Mesothelial cell of epicardium (in vitro differentiated cells): ENCODE data around the gene NF2. TPM values are rescaled to one million over a fixed set of nuclear protein-coding genes. Genes with fewer than 3 reads are reported as not detected.

Source experiments
- DNase-seq, 2 experiments: peaks; one replicate each; pipeline ENCODE4 v3.0.0; 2021; ENCODE audit warnings: low spot score in 2 of 2; ENCODE audit not compliant: unreplicated experiment in 2 of 2
- H3K27ac Mint-ChIP-seq: 2 replicates; pipeline ENCODE4 v1.8.0; 2021; ENCODE audit warnings: mixed read lengths
- H3K27me3 Mint-ChIP-seq: 2 replicates; pipeline ENCODE4 v1.8.0; 2021; ENCODE audit warnings: low read depth, mixed read lengths
- H3K36me3 Mint-ChIP-seq: 2 replicates; pipeline ENCODE4 v1.8.0; 2021; ENCODE audit warnings: mixed read lengths
- H3K4me1 Mint-ChIP-seq: 2 replicates; pipeline ENCODE4 v1.8.0; 2021; ENCODE audit warnings: mixed read lengths
- H3K4me3 Mint-ChIP-seq: 2 replicates; pipeline ENCODE4 v1.8.0; 2021; ENCODE audit warnings: mild to moderate bottlenecking, moderate library complexity, mixed read lengths
- H3K9me3 Mint-ChIP-seq: 2 replicates; pipeline ENCODE4 v1.8.0; 2021; ENCODE audit warnings: mixed read lengths
- total RNA-seq: library from RNA; stranded (reverse); gene quantifications from 3 replicates; pipeline ENCODE4 v1.2.1, GENCODE V29; 2021
- TF ChIP-seq, protein P1 (sequence below): fragments of 200-600 bp; sonication (generic); IDR thresholded peaks from one replicate; pipeline ENCODE4 v1.5.0; 2021; ENCODE audit warnings: antibody characterized with exemption; ENCODE audit not compliant: unreplicated experiment

The NF2 gene
- total RNA-seq, 1 donor from 2014 or later: 42.1 TPM

DNA sequence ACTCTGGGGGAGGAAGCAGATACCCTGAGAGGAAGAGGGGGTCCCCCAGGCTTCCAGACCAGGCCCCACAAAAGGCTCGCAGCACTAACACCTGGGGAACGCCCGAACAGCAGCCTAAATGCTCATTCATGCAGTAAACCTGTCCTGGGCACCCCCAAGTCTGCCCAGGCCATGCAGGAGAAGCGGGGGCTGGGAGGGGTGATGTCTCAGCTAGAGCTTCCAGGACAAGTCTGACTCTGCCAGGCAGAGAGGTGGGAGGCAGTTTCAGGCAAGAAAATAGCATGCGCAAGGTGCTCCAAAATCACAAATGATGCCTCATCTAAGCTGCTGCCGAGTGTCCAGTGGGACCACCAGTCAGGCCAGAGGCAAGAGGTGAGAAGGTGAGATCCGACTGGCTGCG, 131.0 kb downstream of the NF2 start:
- H3K36me3 Mint-ChIP-seq: peaks cover 10% of the 10 kb centered on the region
- no peaks in the 10 kb centered on the region for H3K27me3 Mint-ChIP-seq
- no peak for DNase-seq
- peaks cover 5% of the 10 kb centered on the region for H3K4me1 Mint-ChIP-seq
- no peak overlapping the region for H3K27ac Mint-ChIP-seq
- no peak overlapping the region for H3K4me3 Mint-ChIP-seq
- H3K9me3 Mint-ChIP-seq: no peaks in the 10 kb centered on the region
- TF ChIP-seq, protein P1, sequence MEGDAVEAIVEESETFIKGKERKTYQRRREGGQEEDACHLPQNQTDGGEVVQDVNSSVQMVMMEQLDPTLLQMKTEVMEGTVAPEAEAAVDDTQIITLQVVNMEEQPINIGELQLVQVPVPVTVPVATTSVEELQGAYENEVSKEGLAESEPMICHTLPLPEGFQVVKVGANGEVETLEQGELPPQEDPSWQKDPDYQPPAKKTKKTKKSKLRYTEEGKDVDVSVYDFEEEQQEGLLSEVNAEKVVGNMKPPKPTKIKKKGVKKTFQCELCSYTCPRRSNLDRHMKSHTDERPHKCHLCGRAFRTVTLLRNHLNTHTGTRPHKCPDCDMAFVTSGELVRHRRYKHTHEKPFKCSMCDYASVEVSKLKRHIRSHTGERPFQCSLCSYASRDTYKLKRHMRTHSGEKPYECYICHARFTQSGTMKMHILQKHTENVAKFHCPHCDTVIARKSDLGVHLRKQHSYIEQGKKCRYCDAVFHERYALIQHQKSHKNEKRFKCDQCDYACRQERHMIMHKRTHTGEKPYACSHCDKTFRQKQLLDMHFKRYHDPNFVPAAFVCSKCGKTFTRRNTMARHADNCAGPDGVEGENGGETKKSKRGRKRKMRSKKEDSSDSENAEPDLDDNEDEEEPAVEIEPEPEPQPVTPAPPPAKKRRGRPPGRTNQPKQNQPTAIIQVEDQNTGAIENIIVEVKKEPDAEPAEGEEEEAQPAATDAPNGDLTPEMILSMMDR: no peak

DNA sequence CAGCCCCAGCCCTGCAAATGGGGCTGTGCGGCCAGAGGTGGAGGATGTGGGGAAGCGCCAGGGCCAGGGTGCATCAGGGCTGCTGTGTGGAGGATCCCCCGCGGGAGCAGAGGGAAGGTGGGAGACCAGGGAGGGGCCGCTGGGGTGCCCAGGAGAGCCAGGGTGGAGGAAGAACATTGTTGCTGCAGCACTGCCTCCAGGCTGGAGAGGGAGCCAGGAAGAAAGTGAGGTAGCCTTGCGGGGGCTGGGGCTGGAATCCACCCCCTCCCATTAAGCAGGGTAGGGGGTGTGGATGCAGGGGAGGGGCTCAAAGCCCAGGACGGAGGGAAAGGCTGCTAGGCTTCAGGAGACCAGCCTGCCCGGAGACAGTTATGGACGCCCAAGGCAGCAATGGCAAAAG, 131.4 kb downstream of the NF2 start:
- DNase-seq: no peak
- Mint-ChIP-seq H3K27me3 (no peaks in the 10 kb centered on the region), H3K9me3 (no peaks in the 10 kb centered on the region), H3K36me3 (peaks cover 10% of the 10 kb centered on the region), H3K27ac (no peak overlapping the region), H3K4me3 (no peak overlapping the region), H3K4me1 (peaks cover 5% of the 10 kb centered on the region)
- TF ChIP-seq, protein P1: no peak

DNA sequence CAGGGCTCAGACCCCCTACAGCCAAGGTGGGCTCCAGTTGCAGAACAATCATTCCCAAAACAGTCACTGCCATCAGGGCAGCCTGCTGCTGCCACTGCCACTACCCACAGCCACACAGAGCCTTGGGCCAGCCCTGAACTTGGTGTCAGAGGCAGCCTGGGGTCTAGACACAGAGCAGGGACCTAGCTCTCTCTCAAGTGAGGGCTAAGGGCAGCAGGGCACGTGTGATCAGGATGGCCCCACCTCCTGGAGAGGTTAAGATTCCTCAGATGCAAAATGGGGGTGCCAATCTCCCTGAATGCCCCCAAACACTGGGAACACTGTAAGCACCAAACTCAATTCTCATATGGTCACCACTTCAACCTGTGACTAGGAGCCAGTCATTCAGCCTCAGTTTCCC, 132.0 kb downstream of the NF2 start:
- no peak overlapping the region for H3K27ac Mint-ChIP-seq
- no peak overlapping the region for H3K4me3 Mint-ChIP-seq
- no peaks in the 10 kb centered on the region for H3K27me3 Mint-ChIP-seq
- TF ChIP-seq, protein P1: no peak
- H3K4me1 Mint-ChIP-seq: peaks cover 5% of the 10 kb centered on the region
- H3K36me3 Mint-ChIP-seq: peaks cover 10% of the 10 kb centered on the region
- no peaks in the 10 kb centered on the region for H3K9me3 Mint-ChIP-seq
- DNase-seq: no peak

DNA sequence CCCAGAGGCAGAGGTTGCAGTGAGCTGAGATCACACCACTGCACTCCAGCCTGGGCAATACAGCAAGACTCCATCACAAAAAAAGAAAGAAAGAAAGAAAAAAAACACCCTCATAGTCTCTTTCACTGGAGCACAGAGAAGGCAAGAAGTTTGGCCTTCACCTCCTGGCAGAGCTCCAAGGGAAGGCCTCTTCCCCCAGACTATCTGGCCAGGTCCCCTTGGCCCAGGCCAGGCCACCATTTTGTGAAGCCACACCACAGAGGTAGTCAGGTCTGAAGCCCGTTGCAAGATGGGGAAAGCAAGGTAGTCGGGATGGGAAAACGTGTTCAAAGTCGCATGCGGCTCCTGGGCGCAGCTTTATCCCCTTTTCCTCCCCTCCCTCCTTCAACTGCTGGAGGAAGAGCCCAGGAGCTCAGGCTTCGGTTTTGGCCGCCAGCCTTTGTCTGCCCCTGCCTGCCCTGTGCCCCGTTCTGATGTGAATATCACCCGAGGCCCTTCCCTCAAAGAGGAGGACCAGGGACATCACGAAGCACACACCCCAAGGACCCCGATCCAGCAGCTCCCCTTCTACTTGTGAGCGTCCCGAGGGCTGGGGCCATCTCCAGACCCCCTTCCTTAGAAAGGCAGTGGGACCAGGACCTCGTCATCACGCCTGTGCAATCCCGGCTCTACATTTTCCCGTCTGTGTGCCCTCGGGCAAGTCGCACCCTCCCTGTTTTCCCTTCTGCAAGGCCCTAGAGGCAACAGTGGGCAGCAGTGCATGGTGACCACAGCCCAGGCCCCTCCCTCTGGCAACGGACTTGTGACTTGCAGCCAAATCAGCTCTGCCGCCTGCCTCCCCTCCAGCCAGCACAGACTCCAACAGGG, 134.1 kb downstream of the NF2 start:
- Mint-ChIP-seq H3K4me1 (peaks cover 5% of the 10 kb centered on the region), H3K4me3 (no peak overlapping the region), H3K9me3 (no peaks in the 10 kb centered on the region), H3K36me3 (peaks cover 14% of the 10 kb centered on the region), H3K27ac (no peak overlapping the region), H3K27me3 (no peaks in the 10 kb centered on the region)
- TF ChIP-seq, protein P1: no peak
- no peak for DNase-seq

DNA sequence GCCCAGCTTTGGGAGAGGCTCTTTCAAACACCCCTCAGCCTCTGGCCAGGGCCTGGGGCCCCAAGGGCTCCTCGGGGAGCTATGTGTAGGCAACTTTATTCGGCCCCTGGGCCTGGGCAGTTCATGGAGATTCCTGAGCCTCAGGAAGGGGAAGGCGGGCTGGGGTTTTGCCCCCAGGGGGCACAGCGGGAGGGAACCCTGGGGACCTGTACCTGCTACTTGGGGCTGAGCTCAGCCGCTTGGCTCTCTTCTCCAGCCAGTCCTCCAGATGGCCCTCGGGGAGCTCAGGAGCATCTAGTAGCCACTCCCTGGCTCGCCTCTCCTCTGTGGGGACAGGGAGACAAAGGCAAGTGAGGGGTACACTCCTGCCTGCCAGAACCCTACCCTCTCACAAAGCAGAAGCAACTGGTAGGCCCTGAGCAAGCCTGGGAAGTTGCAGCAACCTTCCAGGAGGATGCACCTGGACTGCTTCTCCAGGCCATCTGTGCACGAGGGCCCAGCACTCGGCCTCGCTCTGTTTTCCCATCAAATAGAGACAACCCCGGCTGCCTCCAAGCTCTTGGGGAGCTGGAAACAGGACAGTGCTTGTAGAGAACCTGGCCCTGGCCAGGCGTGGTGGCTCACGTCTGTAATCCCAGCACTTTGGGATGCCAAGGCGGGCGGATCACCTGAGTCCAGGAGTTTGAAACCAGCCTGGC, 134.8 kb downstream of the NF2 start:
- DNase-seq: no peak
- Mint-ChIP-seq H3K27ac (no peak overlapping the region), H3K36me3 (peaks cover 14% of the 10 kb centered on the region), H3K4me1 (peaks cover 5% of the 10 kb centered on the region), H3K9me3 (no peaks in the 10 kb centered on the region), H3K4me3 (no peak overlapping the region), H3K27me3 (no peaks in the 10 kb centered on the region)
- TF ChIP-seq, protein P1: no peak
